HG03439 (cell line): ENCODE results near the gene SH3PXD2B.
"Not testable (repeated sequence)": the region's sequence is repeated elsewhere in the genome, so short reads cannot be mapped to it uniquely, and the experiment has no call there.

Experiments used
- ATAC-seq: cut with Tn5 transposase; IDR thresholded peaks from one replicate; pipeline ENCODE4 v1.9.1; 2021; ENCODE audit warnings: mild to moderate bottlenecking, moderate library complexity; ENCODE audit not compliant: unreplicated experiment

SH3PXD2B gene

DNA sequence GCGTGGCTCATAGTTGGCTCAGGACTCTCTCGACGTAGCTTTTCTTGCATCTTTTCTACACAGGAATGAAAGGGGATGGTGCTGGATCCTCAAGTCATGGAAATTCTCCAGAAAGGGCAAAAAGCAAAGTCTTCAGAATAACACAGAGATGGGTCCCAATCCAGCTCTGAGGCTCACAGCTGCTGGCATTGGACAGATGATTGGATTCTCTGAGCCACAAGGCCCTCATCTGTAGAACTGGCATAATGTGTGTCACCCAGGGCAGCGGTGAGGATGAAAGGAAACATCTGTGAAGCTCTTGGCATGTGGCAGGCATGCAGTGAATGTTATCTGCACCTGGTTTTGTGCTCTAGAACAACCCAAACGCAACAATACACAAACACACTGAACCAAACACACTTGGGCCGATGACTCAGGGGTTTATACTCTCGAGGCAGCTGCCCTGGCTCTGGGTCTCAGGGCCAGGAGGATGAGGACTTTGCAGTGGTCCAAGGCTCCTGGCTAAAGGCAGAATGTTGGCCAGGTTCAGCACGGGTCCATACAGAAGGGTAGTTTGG lies 106.8 kb downstream of the SH3PXD2B start:
- no peak for ATAC-seq

DNA sequence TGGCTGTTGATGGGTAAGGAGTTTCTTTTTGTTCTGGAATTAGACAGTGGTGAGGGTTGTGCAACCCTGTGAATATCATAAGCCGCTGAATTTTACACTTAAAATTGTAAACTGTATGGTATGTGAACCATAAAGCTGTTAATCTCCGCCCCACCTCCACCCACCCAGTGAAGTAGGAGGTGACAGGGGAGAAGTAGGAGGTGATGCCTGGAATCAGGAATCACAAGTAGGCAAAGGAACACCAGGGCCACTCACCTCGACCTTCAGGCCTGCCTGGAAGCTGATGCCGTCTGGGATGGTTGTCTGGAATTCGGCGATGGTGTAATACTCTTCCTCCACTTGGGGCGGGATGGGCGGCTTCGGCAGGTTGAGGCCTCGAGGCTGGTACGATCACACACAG lies 108.4 kb downstream of the SH3PXD2B start:
- no peak for ATAC-seq

DNA sequence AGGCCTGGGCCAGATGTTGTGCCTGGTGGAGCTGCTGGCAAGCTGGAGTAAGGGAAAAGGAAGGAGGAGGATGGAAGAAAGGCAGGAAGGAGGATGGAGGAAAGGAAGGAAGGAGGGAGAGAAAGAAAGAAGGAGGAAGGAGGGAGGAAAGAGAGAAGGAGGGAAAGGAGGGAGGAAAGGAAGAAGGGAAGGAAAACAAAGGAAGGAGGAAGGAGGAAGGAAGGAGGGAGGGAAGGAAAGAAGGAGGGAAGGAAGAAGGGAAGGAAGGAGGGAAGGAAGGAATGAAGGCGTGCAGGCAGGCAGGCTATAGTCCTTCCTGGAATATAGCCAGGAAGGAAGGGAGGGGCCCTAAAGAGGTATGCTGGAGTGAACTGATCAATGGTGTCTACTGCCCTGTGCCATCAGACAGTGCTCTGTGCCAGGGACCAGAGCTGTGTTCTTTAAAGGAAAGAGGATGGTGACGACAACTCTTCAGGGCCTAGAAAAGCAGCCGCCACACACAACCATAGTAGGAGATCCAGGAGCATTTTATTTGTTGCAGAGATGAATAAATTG lies 109.4 kb downstream of the SH3PXD2B start:
- ATAC-seq = no peak

DNA sequence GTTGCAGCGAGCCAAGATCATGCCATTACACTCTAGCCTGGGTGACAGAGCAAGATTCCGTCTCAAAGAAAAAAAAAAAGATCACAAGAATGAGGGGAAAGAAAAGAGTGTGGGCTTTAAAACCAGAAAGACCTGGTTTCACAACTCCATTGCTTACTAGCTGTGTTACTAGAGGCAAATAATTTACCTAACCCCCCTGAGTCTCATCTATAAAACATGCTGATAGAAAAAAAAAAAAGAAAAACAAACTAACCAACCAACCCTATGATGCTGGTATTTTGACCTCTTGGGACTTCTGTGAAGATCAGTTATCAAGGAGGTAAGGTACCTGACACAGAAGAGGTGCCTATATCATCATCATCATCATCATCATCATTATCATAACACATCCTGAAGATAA lies 110.6 kb downstream of the SH3PXD2B start:
- ATAC-seq = no peak

DNA sequence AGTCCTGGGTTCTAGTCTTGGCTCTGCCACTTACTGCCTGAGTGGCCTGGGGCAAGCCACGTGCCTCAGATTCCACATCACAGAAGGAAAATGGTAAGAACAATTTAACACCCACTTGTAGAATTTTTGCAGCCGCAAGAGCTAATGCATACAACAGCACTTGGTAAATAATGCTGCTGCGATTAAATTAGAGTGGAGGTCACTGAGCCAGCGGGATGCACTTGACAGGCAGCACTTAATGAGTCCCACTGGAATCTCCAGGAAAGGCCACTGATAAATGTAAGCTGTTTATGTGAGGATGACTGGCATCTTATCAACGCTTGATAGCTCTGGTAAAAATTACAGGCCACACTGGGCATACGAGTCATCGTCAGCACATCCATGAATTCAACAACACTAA lies 111.4 kb downstream of the SH3PXD2B start:
- no peak for ATAC-seq

DNA sequence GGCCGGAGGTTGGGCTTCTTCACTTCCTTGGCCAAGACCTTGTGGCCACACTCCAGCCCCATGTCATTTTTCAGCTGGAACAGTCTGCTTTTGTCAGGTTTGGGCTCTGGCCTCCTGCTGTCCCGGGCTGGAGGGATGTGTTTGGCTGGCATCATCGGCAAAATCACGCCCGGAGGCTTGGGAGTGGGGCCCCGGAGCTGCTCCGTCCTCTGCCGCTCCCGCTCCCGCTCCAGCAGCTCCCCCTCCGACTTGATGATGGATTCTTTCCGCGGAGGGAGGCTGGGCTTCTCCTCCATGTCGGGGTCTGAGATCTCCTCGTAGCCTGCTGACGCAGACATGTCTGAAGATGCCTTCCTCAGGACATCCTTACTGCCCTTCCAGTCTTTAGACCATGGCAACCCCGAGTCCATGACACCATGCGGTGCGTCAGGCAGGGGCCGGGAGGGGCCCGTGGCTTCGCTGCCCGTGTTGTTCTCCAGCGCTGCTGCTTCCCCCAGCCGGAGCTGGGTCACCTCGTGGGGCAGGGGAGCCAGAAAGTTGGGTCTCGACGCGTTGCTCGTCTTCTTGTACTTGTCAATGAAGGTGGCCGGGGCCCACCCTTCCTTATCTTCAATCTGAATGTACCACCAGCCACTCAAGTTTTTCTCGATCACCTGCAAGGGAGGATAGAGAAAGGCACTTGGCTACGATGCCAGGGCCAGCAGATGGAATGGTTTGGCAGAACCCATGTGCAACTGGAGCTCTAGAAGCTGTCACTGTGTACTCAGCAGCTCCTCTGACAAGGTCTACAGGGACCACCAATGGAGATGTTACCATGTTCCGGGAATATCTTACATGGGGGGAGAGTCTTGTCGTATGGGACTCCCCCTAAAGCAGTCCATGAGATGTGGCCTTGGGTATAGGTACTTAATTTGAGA lies 114.8 kb downstream of the SH3PXD2B start:
- no peak for ATAC-seq

DNA sequence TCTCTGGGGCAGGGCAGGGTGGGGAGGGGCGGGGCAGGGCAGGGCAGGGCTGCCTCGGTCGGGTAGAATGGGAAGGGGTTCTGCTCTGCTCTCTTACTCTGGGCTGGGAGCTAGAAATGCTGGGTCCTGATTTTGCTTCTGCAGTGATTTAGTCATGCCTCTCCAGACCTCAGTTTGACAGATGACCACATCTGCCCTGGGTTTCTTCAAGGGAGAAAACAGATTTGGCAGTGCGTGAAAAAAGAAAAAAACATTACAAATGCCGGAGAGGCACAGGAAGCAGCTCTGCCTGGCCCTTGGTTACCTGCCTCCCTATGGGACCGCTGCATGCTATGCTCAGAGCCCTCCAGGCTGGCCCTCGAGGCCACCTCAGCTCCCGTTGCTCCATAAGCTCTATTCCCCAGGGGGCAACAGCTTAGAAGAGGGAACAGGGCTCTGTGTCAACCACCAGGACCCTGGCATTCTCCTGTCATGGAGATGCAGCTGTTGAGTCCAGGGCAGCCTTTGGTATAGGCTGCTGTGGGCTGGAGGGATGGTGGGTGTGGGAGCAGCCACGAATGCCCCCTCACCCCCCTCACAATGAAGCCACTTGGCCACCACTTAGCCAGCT lies 117.5 kb downstream of the SH3PXD2B start:
- ATAC-seq = no peak

DNA sequence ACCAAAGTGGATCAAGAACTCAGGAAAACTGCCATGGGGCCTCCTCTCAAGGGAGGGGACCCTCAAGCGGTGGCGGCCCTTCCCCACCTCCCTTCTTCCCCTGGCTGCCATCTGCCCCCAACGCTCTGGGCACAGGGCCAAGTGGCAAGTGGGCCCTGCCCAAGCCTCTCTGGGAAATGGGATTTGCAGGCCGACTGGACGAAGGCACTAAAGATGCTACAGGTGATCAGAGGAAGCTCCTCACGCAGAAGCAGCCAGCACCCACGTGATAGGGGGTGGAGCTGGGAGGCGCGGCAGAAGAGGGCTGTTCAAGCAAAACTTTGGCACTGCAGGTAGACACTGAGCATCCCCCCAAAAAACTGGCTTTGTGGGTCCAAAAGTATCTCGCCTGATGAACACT lies 118.1 kb downstream of the SH3PXD2B start:
- no peak for ATAC-seq

DNA sequence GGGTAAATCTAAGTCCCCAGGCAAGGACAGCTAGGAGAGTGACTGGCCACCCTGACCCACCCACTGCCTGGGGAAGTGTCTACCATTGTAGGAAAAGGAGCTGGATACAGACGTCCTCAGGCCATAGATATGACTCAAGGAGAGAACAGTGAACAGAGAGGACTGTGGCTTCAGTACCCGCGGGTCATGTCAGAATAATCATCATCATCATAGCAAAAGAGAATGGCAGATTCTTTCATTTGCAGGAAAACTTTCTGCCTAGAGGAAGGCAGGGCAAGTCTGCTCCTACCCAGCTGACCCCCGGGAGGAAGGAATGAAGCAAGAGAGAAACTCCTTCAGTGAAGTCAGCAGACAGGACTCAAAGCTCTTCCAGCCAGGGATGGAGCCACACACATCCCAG lies 118.6 kb downstream of the SH3PXD2B start:
- no peak for ATAC-seq

DNA sequence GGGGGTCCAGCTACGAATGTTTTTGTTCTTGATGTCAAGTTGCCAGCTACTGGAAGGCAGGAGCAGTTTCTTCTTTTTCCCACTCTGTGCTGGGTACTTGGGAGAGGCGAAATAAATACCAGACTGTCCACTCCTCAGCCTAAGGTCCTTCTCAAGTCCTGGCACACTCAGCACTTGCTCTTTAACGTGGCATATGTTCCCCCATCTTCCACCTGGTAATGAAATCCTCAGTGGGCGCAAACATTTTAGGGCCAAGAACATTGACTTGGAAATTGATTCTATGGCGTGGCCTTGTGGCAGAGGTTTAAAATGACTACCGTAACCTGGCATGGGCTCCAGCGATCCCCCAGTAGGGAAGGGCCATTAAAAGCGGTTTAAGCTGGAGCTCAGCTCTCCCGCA lies 119.7 kb downstream of the SH3PXD2B start:
- no peak for ATAC-seq

DNA sequence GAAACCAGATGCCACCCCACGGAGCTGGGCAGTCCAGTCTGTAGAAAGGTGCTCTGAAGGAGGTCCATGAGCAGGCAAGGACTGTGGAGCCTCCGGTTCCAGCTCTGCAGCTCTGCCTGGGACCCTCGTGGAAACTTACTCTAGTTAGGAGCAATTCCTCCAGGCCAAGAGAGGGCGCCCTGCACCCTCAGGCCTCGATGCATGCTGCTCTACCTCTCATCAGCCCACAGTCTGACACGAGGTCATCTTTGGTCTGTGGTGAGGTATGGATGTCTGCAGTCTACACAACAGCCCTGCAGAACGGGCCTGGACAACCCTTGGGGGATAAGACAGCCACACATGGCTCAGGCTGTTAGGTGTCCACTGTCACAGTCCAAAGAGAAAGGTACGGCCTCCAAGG lies 120.1 kb downstream of the SH3PXD2B start:
- no peak for ATAC-seq

DNA sequence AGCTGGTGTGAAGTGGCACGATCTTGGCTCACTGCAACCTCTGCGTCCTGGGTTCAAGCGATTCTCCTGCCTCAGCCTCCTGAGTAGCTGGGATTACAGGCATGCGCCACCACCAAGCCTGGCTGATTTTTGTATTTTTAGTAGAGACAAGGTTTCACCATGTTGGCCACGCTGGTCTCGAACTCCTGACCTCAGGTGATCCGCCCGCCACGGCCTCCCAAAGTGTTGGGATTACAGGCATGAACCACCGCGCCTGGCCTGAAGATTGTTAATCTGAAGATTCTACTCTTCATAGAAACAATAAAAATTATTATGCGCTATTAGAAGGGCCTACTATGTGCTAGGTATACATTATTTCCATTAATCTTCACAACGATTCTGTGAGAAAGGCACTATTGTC lies 127.4 kb downstream of the SH3PXD2B start:
- not testable (repeated sequence) for ATAC-seq

DNA sequence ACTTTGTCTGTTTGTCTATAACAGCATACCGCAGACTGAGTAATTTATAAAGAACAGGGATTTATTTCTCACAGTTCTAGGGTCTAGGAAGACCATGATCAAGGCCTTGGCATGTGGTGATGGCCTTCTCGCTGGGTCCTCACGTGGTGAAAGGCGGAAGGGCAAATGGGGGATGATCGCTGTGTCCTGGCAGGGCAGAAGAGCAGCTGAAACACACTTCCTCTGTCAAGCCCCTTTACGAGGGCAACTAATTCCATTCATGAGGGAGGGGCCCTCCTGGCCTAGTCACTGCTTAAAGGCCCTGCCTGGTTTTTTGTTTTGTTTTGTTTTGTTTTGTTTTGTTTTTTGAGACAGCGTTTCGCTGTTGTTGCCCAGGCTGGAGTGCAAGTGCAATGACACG lies 128.9 kb downstream of the SH3PXD2B start:
- ATAC-seq = no peak

DNA sequence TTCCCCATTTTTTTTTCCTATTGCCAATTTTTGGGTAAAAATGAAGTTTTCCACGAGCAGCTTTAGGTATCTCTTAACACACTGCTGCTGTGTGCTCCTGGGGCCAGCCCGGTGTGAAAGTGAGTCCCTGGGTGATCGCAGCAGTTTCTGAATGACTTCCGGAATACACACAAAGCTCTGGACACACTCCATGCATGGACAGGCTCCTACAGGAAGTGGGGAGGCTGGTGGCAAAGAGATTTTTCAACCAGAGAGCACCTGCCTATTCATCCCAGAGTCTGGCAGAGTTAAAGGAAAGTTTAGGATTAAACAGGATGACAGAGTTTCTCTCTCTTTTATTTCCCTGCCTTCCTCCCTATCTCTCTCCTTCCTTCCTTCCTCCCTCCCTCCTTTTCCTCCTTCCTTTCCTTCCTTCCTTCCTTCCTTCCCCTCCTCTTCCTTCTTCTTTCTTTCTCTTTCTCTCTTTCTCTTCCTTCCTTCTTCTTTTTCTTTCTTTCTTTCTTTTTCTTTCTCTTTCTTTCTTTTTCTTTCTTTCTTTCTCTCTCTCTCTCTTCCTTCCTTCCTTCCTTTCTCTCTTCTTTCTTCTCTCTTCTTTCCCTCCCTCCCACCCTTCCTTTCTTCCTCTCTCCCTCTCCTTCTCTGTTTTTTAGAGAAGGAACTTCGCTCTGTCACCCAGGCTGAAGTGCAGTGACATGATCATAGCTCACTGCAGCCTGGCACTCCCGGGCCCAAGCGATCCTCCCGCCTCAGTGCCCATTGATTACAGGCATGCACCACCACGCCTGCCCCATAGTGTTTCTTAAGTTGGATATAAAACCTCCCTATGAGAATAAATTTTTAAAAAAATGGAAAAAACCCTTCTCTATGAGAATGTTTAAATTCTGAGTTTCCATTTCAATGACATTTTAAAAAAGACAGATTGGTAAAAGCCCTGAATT lies 132.0 kb downstream of the SH3PXD2B start:
- no peak for ATAC-seq

DNA sequence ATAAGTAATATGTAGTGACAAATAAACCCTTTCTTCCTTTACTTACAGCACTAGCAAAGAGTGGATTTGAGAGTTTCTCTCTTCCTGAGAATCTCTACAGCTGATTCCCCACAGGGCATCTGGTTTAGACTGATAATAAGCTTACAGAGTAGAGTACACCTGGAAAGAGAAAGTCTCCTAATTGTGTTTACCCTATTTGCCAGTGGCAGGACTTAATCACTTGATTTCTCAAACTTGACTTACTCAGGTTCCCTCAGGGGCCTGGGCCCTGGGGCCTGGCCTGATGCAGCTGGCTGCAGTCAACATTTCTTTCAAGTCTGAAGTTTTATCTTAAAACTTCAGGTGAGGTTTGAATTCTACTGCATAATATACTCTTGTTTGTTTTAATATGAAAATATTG lies 132.7 kb downstream of the SH3PXD2B start:
- ATAC-seq = no peak

DNA sequence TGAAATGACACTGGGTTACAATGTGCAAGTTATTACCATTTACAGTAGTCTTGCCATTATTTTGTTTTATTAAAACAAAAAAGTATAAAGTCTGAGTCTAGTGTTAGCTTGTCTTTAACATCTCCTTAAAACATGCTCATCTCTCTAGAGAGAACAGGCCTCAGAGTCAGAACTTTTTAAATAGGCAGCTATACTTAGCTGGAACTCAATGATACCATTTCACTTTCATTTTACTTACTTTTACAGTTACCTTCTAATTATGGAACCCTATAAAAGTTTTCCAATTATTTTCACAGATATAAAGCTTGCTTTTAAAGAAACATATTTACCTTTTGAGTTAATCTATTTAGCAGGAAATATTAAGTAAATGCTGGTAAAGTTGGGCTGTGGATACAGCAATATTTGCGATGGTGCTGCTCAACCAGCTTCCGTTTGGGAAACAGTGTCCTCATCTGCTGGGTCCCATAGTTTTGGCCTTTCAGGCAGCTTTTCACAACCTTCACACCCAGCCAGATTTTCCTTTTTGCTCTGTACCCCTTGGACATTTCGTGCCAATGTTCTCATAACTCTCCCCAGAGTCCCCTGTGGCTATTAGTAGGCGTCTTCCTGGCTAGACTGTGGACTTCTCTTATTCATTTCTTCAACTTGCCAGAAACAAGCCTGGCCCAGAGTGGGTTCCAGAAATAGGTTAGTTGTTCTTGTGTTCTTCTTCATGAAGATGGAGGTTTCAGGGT lies 134.4 kb downstream of the SH3PXD2B start:
- ATAC-seq = no peak

DNA sequence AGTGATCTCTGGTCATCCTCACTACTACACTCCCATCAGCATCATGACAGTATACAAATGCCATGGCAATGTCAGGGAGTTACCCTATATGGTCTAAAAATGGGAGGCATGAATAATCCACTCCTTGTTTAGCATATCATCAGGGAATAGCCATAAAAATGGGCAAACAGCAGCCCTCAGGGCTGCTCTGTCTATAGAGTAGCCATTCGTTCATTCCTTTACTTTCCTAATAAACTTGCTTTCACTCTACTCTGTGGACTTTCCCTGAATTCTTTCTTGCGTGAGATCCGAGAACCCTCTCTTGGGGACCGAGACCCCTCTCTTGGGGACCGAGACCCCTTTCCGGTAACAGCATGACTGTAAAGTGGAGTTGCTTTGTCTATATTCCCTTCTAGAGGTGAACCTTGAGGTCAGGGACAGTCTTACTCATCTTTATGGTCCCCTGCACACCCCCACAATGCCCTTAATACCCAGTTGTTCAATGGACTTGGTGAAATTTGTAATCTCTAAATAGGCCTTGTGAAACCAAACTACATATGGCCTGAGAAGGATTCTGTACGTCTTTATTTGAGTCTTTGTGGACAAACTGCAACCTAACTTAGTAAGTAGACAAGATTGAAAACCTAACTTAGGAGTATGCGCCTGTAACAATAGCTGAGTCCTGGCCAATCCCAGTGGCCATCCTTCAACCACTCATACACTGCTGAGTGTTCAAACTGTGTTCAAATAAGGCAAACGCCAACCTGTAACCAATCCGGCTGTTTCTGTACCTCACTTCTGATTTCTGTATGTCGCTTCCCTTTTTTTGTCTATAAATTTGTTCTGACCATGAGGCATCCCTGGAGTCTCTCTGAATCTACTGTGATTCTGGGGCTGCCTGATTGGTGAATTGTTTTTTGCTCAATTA lies 138.5 kb downstream of the SH3PXD2B start:
- peak; percentile 63 for ATAC-seq

DNA sequence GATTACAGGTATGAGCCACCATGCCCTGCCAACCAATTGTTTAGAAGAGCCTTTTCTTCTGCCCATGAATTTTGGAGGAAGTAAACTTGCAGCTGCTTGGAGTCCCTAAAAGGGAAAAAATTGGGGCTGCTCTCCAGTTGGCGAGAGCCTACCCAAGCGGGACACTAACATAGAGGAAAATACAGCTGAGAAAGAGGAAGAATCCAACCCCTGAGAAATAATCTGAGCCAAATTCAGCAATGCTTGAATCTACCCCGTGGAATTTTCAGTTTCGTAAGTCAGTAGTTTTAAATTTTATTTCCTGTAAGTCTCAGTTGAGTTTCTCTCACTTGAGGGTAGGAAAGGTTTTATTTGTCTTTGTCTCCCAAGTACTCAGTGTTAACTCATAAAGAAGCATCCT lies 140.4 kb downstream of the SH3PXD2B start:
- ATAC-seq = no peak

DNA sequence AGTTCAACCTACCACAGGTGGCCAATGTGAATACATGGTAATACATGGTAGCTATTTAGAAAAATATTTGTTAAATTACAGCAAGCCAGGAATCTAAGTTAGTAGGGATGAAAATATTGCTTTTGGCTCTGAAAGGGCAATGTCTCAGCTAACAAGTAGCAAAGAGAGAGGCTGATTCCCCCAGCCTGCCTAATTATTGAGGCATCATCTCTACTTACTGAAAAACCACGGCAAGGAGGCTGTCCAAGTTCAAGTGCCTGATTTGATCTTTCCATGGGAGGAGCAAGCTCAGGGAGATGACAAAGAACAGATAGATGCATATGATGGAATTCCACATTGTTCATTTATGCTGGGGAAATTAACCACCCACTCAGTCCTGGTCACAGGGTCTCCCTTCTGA lies 142.0 kb downstream of the SH3PXD2B start:
- ATAC-seq = no peak
